Endodermal cell (in vitro differentiated cells): ENCODE data around the gene PLPP6. TPM values are rescaled to one million over a fixed set of nuclear protein-coding genes. Genes with fewer than 3 reads are reported as not detected.

Experiments used
- DNase-seq: peaks from one replicate; pipeline ENCODE4 v3.0.0-alpha.2; 2017
- H3K27ac ChIP-seq: 2 replicates; pipeline ENCODE4 v1.5.1; 2013; ENCODE audit warnings: mild to moderate bottlenecking, low read depth, low read length, moderate library complexity
- H3K27me3 ChIP-seq: 2 replicates; pipeline ENCODE4 v1.6.1; 2013; ENCODE audit warnings: mild to moderate bottlenecking, low read length, moderate library complexity; ENCODE audit not compliant: insufficient read depth, control insufficient read depth, poor library complexity, severe bottlenecking
- H3K36me3 ChIP-seq: 2 replicates; pipeline ENCODE4 v1.7.0; 2013; ENCODE audit warnings: mild to moderate bottlenecking, low read length, moderate library complexity; ENCODE audit not compliant: control insufficient read depth, insufficient read depth
- H3K4me1 ChIP-seq: one replicate; pipeline ENCODE4 v1.7.0; 2013; ENCODE audit warnings: low read length; ENCODE audit not compliant: control insufficient read depth, insufficient read depth
- H3K4me3 ChIP-seq: 2 replicates; pipeline ENCODE4 v1.5.1; 2013; ENCODE audit warnings: mild to moderate bottlenecking, low read length, moderate library complexity
- H3K9ac ChIP-seq: 2 replicates; pipeline ENCODE4 v1.6.1; 2013; ENCODE audit warnings: mild to moderate bottlenecking, low read length, moderate library complexity; ENCODE audit not compliant: poor library complexity, severe bottlenecking; ENCODE audit errors: extremely low read depth
- H3K9me3 ChIP-seq: 2 replicates; pipeline ENCODE4 v1.6.1; 2013; ENCODE audit warnings: mild to moderate bottlenecking, low read length, moderate library complexity; ENCODE audit not compliant: control insufficient read depth
- H3K27ac Mint-ChIP-seq: 2 replicates; pipeline ENCODE4 v1.8.0; 2020; ENCODE audit warnings: mixed read lengths
- H3K27me3 Mint-ChIP-seq: 2 replicates; pipeline ENCODE4 v1.8.0; 2021; ENCODE audit warnings: mild to moderate bottlenecking, mixed read lengths; ENCODE audit not compliant: insufficient read depth
- H3K36me3 Mint-ChIP-seq: 2 replicates; pipeline ENCODE4 v1.8.0; 2020; ENCODE audit warnings: low read depth, mixed read lengths
- H3K4me1 Mint-ChIP-seq: 2 replicates; pipeline ENCODE4 v1.8.0; 2020; ENCODE audit warnings: mixed read lengths
- H3K4me3 Mint-ChIP-seq: 2 replicates; pipeline ENCODE4 v1.8.0; 2020; ENCODE audit warnings: mild to moderate bottlenecking, moderate library complexity, mixed read lengths
- H3K9me3 Mint-ChIP-seq: 2 replicates; pipeline ENCODE4 v1.8.0; 2020; ENCODE audit warnings: mild to moderate bottlenecking, mixed read lengths
- CTCF ChIP-seq: fragments of 200-600 bp; sonication (generic); conservative IDR thresholded peaks from 2 replicates; pipeline ENCODE4 v1.5.0; 2021; ENCODE audit warnings: antibody characterized with exemption, mild to moderate bottlenecking
- WGBS, 2 experiments: methylation state at CpG; one replicate each; pipeline versions ENCODE4 v1.1.5 to v1.1.7; 2013; ENCODE audit warnings: missing lambda C conversion rate in 2 of 2, mixed read lengths in 1 of 2; ENCODE audit not compliant: insufficient coverage in 1 of 2, insufficient read length in 1 of 2; 5-methylcytosine and 5-hydroxymethylcytosine counted together
- total RNA-seq, 2 donors: library from RNA; stranded (reverse); fragmentation: NEBNext Ultra II Directional in 1 of 2; extraction: Animal tissue kit (Norgen Biotek cat#: 25700) in 1 of 2; gene quantifications; 2 replicates in 1 of 2; 3 replicates in 1 of 2; pipeline ENCODE4 v1.2.1, GENCODE V29; 2021

PLPP6 gene
- total RNA-seq, 2 donors from 2014 or later: 13.1 to 19.6 TPM

- Histone ChIP-seq H3K27ac (no peak overlapping the region), H3K4me1 (peaks cover 2% of the 10 kb centered on the region), H3K9me3 (no peaks in the 10 kb centered on the region), H3K9ac (no peak overlapping the region), H3K4me3 (no peak overlapping the region), H3K36me3 (no peaks in the 10 kb centered on the region), H3K27me3 (no peaks in the 10 kb centered on the region)
- Mint-ChIP-seq H3K4me1 (peaks cover 14% of the 10 kb centered on the region), H3K36me3 (no peaks in the 10 kb centered on the region), H3K9me3 (no peaks in the 10 kb centered on the region), H3K4me3 (no peak overlapping the region), H3K27ac (no peak overlapping the region), H3K27me3 (no peaks in the 10 kb centered on the region)
- no peak for TF ChIP-seq CTCF
- DNase-seq: no peak
- WGBS, 2 experiments: 92 to 100% methylated on average over 2 to 5 of the region's 5 CpGs
Measured at GRCh38 chr9:4615778-4616177, 46.3 kb upstream of the PLPP6 start.

- H3K36me3 Mint-ChIP-seq: no peaks in the 10 kb centered on the region
- peak; percentile 60 for DNase-seq
- Histone ChIP-seq H3K9ac (no peak overlapping the region), H3K27ac (no peak overlapping the region), H3K4me3 (no peak overlapping the region), H3K4me1 (peaks cover 4% of the 10 kb centered on the region), H3K36me3 (no peaks in the 10 kb centered on the region), H3K27me3 (no peaks in the 10 kb centered on the region), H3K9me3 (no peaks in the 10 kb centered on the region)
- no peaks in the 10 kb centered on the region for H3K9me3 Mint-ChIP-seq
- peaks cover 20% of the 10 kb centered on the region for H3K4me1 Mint-ChIP-seq
- no peaks in the 10 kb centered on the region for H3K27me3 Mint-ChIP-seq
- H3K27ac Mint-ChIP-seq: no peak overlapping the region
- H3K4me3 Mint-ChIP-seq: no peak overlapping the region
- WGBS, 2 experiments: 51 to 68% methylated on average over 3 of the region's 3 CpGs
- TF ChIP-seq CTCF: no peak
Measured at GRCh38 chr9:4617752-4618151, 44.3 kb upstream of the PLPP6 start.

GRCh38 chr9:4618700-4619099 lies 43.4 kb upstream of the PLPP6 start:
- no peak overlapping the region for H3K9ac ChIP-seq
- H3K27ac Mint-ChIP-seq: no peak overlapping the region
- no peak for TF ChIP-seq CTCF

More at GRCh38 chr9:4618700-4619099, 43.4 kb upstream of the PLPP6 start:
- no peak for DNase-seq
- Histone ChIP-seq H3K9me3 (no peaks in the 10 kb centered on the region), H3K36me3 (no peaks in the 10 kb centered on the region), H3K4me3 (no peak overlapping the region), H3K4me1 (peaks cover 4% of the 10 kb centered on the region), H3K27ac (no peak overlapping the region), H3K27me3 (no peaks in the 10 kb centered on the region)
- Mint-ChIP-seq H3K4me3 (no peak overlapping the region), H3K4me1 (peaks cover 20% of the 10 kb centered on the region), H3K9me3 (no peaks in the 10 kb centered on the region), H3K27me3 (no peaks in the 10 kb centered on the region), H3K36me3 (no peaks in the 10 kb centered on the region)
- 97 to 100% methylated on average over 1 to 2 of the region's 2 CpGs for WGBS, 2 experiments
